C4-2B (cell line): ENCODE data around the gene EFCAB8.

Experiments
- CTCF ChIP-seq: fragments of 450-650 bp; conservative IDR thresholded peaks from 2 replicates; pipeline ENCODE4 v1.5.1; 2017; ENCODE audit warnings: mild to moderate bottlenecking
- ZFX ChIP-seq: fragments of 450-650 bp; IDR thresholded peaks from 2 replicates; pipeline ENCODE4 v1.6.1; 2017

- TF ChIP-seq CTCF (no peak), ZFX (no peak)
Observed at GRCh38 chr20:32934580-32934979, 75.9 kb downstream of the EFCAB8 start.
